GM18867 (cell line): ENCODE measurements around the gene EML1.

Experiments
- ATAC-seq: cut with Tn5 transposase; IDR thresholded peaks from one replicate; pipeline ENCODE4 v1.9.1; 2021; ENCODE audit warnings: mild to moderate bottlenecking, moderate library complexity; ENCODE audit not compliant: unreplicated experiment

Gene EML1, protein sequence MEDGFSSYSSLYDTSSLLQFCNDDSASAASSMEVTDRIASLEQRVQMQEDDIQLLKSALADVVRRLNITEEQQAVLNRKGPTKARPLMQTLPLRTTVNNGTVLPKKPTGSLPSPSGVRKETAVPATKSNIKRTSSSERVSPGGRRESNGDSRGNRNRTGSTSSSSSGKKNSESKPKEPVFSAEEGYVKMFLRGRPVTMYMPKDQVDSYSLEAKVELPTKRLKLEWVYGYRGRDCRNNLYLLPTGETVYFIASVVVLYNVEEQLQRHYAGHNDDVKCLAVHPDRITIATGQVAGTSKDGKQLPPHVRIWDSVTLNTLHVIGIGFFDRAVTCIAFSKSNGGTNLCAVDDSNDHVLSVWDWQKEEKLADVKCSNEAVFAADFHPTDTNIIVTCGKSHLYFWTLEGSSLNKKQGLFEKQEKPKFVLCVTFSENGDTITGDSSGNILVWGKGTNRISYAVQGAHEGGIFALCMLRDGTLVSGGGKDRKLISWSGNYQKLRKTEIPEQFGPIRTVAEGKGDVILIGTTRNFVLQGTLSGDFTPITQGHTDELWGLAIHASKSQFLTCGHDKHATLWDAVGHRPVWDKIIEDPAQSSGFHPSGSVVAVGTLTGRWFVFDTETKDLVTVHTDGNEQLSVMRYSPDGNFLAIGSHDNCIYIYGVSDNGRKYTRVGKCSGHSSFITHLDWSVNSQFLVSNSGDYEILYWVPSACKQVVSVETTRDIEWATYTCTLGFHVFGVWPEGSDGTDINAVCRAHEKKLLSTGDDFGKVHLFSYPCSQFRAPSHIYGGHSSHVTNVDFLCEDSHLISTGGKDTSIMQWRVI

DNA sequence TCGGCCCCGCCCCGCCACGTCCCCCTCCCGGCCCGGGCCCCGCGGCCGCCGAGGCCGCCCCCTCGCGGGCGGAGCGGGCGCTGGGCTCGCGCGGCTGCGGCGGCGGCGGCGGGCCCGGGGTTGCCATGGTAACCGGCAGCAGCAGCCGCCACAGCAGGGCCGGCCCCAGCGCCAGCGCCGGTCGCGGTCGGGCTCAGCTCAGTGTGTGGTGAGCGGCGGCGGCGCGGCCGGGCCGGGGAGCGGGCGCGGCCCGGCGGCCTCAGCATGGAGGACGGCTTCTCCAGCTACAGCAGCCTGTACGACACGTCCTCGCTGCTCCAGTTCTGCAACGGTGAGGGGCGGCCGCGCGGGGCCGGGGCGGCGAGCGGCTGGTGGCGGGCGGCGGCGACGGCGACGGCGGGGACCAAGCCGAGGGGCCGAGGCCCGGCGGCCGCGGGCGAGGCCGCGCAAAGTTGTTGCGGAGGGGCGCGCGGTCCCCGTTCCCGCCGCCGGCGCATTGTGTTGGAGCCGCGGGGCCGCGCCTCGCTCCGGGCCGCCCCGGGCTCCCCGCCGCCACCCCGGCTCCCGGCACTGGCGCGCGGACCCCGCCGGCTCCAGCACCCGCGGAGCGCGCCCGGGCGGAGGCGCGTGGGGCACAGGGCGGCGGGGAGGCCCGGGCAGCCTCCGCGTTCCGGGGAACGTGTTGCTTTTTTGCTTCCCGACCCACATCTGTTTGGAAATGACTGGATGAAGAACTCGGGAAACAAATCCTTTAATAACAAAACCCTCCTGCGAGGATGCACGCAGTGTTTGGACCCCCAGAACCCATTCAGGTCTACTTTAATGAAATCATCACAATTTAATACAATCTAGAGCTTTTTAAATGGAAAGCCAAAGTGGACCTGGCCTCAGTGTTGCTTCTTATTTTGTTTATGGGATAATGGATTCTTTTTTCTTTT lies at the start of gene EML1:
TSS of gene EML1 (plus strand) at position 201 of the 938 bp plus-strand sequence. CDS start at position 265, 64 bp downstream.
- peak; percentile 91 for ATAC-seq

DNA sequence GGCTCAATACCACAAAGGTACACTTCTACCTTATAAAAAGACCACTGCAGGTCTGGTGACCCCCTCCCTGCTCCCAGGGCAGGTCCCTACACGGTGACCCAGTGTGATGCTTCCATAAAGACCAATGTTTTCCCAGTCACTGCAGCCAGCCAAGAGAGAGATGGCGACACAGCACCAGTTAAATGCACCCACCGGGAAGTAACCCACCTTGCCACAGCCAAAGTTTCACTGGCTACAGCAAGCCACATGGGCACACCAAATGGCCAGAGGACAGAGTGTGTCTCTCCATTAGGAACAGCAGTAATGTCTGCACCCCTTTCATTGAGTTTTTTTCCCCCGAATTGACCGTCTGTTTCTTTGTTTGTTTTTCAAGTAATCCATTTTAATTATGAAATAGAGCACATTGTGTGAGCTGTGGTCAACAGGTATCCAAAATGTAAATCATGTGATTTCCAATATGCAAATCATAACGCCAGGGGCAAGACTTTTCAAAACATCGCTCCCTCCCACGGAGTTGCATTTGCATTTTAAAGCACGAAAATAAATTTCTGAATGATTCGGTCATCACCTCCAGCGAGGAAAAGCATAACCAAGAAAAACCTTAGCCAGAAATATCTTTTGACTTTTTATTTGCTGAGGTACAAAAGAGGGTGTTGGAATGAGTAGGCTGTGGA lies 48.9 kb upstream of the EML1 start:
- no peak for ATAC-seq

DNA sequence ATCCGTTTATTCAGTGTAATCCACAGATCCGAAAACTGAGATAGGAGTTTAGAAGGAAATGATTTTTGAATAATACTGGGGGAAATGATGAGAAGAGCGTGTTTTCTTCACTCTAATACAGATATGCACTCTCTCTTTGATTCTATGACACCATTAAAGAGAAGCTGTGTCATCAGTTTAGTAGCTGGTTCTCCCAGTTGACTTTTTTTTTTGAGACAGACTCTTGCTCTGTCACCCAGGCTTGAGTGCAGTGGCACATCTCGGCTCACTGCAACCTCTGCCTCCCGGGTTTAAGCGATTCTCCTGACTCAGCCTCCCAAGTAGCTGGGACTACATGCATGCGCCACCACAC lies 48.4 kb upstream of the EML1 start:
- ATAC-seq: no peak

DNA sequence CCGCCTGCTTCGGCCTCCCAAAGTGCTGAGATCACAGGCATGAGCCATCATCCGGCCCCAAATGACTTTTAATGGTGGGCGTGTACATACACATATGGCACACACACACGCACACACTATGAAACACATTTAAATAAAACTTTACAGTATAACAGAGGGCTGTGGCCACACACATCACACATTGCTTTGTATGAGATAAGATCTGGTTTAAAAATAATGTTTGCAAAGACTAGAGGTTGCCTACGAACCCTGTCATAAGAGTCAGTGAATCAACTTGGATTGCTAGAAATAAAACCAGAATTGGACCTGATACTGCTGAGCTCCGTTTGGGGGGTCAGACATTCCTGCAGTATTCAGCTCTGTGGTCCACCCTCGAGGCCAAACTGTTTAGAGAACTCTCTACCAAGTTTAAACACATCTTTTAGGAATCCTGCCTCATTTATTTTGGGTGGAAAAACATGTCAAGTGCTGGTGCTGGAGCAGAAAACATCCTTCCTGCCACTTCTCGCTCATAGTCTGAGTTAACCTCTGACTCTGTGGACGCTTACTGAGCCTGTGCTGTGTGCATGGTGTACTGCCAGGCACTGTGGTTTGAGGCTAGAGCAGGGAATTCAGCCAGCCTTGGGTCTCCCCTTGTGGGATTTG lies 47.8 kb upstream of the EML1 start:
- no peak for ATAC-seq

DNA sequence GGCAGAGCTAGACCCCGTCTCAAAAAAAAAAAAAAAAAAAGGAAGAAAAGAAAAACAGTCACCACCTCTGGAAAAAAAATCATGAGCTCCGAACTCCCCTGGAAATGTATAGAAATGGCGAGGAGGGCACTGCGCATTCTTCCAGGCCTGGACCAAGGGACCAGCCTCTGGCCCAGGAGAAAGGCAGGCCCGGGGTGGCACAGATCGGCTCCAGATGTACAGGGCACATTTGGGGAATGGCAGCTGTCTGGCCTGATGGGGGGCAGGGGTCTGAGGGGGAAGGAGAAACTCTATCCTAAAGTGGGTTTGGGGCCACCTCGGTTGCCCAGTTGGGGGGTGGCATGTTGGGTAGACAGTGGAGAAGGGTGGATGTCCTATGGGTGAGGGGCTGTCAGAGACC lies 46.0 kb upstream of the EML1 start:
- ATAC-seq: no peak

DNA sequence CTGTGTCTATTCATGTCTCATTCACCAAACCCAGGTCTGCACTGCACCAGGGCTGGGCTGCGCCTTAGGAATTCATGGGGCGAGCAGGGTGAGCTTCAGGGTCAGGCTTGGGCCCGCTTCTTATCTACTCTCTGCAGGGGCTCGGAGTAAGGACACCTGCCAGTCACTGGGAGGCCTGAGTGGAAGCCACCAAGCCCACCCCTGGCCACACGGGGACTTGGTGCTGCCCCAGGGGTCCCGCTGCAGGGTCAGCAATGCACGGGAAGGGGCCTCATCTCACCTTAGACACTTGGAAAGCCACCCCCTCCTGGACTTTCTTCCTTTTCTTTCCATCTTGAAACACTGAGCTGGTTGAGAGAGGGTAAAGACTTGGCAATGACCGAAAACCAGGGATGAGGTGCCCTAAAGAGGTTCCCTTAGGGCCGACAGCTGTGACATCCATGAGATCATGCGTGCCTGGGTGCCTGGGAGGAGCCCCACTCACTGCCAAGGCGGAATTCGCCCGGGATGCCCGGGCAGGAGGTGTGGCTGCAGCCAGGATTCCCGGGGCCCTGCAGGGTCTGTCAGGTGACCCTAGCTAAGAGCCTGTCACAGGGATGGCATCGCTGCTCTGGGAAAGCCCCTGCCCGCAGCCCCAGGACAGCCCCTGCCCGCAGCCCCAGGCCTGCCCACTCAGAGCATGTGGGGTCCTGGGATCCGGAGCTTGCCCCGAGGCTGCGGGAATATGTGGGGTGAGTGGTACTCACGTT lies 45.5 kb upstream of the EML1 start:
- ATAC-seq: no peak

DNA sequence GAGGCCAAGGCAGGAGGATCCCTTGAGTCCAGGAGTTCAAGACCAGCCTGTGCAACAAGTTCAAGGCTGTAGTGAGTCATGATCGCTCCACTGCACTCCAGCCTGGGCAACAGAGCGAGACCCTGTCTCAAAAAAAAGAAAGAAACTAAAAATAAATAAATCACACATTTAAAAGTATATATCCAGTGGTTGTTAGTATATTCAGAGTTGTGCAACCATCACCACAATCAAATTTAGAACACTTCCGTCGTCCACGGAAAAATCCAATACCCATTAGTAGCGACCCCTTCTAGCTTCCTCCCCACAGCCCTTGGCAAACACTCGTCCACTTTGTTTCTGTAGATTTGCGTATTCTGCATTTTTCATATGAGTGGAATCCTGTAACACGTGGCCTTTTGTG lies 44.7 kb upstream of the EML1 start:
- no peak for ATAC-seq

DNA sequence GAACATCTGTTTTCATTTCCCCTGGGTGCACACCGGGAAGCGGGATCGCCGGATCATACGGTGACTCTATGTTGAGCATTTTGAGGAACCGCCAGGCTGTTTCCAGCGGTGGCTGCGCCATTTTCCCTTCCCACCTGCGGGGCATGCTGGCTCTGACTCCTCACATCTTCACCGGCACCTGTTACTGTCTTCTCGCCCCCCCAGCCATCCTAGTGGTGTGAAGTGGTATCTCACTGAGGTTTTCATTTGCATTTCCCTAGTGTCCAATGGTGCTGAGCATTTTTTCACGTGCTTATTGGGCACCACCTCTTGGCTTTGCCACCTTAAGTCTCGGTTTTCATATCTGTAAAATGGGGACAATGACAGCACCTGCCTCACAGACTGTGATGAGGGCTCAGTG lies 44.1 kb upstream of the EML1 start:
- ATAC-seq: no peak

DNA sequence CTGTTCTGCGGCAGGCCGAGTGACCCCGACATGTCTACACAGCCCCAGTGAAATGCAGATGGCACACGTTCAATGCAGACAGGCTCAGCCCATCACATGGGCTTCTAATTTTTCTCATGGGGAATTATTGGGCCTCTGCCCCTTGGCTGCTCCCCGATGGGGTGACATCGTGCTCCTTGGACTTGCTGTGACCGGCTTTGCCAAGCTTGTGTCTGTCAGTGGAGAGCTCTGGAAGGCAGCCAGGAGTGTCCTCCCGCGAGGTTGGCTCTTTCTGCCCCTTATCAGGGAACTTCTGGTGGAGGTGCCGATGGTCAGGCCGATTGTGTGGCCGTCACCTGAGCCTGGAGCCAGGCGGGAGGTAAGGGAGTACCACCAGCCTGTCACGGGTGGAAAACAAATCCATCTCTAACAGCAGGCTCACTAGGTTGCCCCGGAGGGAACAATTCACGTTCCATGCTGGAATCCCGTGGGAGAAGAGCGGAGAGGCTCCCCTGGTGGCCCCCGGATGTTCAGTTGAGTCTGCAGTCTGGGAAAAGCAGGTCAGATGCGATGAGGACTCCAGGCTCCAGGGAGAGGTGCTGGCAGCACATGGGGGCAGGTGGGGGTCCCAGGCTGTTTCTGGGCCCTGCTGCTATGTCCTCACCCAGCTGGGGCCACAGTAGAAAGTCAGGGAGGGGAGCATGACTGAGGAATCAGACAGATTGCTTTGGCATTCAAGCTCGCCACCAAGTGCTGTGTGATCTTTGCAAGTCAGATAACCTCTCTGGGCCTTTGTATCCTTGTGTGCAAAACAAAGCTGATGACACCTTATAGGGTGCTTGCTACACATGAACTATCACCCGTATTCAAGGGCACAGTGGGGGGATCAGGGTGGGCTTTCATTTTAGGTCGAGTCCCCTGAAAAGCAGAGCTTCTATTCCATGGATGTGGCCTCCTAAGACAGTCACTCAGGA lies 43.2 kb upstream of the EML1 start:
- no peak for ATAC-seq

DNA sequence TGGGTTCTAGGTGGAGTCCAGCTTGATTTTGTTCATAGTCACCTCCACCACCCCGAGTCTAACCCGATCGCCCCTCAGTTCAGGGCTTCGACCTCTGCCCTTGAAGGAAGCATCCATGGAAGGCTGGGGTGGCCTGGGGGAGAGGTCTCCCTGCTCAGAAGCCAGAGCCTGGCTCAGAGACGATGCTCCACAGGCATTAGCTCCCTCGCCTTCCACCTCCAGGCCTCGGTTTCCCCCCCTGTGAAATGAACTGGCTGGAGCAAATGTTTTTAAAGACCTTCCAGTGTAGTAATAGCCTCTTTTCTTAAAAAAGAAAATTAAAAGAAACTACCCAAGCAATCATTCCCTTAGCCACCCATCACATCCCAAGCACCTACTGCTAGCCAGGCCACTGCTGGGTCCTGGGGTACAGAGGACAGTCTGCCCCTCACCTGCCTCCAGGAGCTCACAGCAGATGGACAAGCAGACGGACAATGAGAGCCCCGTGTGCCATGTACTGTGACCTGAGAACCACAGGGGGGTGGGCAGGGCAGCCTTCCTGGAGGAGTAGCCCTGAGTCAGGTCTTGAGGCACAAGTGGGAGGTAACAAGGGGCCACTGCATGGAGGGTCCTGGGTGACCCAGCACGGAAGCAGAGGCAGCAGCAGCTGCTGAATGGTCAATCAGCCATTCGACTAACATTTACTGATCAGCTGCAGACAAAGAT lies 42.3 kb upstream of the EML1 start:
- no peak for ATAC-seq

DNA sequence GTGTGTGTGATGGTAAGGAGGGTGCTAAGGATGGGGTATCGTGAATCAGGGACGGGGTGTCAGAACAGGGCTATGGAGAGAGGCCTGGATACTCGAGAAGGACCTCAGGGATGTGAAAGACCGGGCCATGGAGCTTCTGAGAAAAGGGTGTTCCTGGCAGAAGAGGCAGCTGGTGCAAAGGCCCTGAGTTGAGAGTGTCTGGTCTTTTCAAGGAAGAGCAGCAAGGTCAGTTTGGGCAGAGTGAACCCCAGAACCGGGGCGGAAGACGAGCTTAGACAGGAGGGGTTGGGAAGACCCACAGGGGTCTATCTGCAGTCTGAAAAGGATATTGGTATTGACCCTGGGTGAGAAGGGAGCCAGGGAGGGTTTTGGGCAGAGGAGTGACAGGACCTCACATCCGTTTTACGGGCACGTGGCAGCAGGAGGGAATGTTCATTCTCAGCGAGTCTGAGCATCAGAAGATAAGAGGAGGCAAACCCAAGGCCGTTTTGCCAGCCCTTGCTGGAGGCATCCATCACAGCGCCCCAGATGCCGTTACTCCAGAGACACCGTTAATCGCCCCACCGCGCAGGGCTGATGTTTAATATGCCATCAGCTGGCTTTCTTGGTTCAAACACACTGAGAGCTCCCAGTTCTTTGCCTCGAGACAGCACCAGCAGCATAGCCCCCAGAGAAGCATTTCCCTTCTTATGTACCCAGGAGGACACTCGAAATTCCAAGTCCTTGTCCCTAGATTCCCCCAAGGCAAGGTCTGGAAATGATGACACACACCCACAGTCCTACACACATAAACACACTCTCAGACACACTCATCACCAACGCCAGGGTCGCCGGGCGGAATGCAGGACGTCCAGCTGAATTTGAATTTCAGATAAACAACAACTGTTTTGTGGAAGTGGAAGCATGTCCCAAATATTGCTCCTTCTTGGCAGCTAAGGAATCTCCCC lies 41.4 kb upstream of the EML1 start:
- ATAC-seq: no peak

DNA sequence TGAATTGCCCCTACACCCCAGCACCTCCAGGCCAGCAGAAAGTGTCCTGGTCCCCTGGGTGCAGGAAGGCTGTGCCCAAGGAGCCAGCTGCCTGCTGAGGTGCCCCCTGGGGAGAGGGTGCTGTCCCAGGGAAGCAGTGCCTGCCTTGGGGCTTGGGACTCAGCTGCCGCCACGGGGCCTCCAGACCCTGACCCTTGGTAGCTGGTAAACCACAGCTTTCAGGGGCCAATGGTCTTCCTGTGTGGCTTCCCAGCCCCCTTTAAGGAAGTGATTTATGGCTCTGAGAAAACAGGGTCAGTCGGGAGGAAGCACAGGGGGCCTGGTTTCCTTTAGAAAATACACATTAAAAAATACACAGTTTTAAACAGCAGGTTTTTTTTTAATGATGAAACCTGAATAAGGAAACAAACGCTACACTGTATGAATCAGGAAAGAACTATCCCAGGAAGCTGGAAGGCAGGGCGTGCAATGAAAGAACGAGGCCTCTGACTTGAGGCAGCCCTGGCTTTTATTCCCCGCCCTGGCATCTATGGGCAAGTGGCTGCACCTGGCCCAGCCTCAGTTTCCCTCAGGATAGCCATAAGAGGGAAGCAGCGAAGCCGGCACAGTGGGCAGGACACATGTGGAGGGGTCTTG lies 40.6 kb upstream of the EML1 start:
- ATAC-seq: no peak

DNA sequence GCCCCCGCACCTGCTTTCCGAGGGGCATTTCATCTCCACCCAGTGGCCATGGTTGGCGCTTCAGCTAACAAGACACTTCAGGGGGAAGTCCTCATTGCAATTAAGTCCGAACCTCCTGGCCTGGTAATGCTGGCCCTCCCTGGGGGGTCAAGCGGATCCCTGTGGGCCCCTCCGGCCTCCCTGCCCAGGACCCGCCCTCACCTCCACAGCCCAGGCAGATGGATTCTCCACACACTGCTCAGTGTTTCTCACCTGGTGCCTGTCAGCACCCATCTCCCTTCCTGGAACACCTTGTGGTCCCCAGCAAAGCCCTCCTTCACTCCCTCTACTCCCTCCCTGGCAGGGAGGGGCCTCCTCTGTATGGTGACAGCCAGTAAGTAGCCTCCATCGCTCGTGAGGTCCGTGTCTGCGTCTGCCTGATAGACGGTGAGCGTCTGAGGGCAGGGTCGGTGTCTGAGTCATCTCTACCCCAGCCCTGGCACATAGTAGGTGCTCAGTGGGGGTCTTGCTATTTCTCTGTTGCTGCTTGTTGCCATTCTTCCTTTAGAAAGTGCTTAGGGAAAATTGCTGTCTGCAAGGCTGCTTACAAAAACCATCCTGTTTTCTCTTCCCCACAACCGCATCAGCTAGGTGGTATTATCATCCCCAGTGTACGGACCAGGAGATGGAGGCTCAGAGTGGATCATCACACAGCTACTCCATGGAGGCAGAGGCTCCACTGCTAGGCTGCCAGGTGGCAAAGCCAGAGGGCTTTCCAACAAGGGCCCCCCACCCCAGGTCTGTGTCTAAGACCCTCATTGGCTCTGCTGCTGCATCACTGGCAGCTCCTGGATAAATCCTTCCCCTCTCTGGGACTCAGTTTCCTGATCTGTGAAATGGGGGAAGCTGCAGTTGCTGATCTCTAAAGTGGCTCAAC lies 39.7 kb upstream of the EML1 start:
- ATAC-seq: no peak

DNA sequence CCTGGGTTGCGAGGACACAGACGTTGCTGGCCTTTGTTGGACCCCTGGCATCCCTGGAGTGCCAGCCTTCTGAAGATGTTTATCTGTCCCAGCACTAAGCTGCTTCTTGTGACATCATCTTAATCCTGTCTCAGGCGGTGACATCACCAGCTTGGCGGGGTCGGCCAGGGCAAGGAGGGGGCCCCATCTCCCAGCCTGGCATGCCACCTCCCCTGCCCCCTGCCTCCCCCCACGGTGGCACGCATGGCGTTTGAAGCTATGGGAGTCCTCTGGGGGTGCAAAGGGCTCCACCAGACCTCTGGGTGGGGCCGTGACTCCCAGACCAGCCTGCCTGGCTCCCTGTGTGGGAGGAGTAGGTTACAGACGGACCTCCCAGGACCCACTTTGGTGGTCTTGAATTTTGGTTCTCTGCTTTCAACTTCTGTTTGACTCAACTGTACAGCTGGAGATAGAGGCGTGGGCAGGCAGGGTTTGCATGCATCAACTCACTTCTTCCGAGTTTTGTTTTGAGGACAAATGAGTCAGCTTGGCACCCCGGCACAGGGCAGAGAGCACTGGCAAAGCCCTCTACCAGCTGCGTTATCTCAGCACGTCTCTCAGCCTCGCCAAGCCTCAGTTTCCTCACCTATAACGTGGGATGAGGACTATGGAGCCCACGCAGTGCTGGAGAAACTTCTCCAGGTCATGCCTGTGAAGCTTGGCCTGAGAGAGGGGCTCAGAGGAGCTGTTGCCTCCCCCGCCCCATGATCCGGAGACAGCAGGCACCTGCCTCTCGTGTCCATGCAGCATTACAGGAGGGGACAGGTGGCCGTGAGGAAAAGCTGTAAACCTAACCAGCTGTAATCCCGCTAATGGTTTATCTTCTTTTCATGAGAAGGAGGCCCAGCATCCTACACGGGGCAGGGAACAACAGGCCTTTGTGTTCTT lies 38.8 kb upstream of the EML1 start:
- no peak for ATAC-seq
